ENCODE data around the gene MARCKSL1. TPM values are rescaled to one million over a fixed set of nuclear protein-coding genes. Genes with fewer than 3 reads are reported as not detected.

MARCKSL1 gene
- total RNA-seq, 1 experiment from 2014 or later, result 457 TPM

- Mint-ChIP-seq H3K9me3 (peaks cover 9 to 10% of the 10 kb centered on the region in 2 experiments), H3K4me1 (peaks cover 22 to 23% of the 10 kb centered on the region in 2 experiments), H3K27ac (no peak overlapping the region), H3K36me3 (ENCODE audit: insufficient read depth in 1 of 3, low read depth in 3 of 3) (peaks cover 6 to 19% (median 9%) of the 10 kb centered on the region in 3 experiments), H3K27me3 (ENCODE audit: low read depth) (peaks cover 51% of the 10 kb centered on the region), H3K4me3 (no peak overlapping the region; a peak in 1 of 5 replicates)
- H3K4me1 ChIP-seq (ENCODE audit: insufficient read depth, low read length), result no peaks in the 10 kb centered on the region
- no peak overlapping the region for H2AK5ac ChIP-seq (ENCODE audit: insufficient read length, low read length)
- H3T11ph ChIP-seq (ENCODE audit: low read length), result no peak overlapping the region
- H2BK120ac ChIP-seq (ENCODE audit: low read depth, low read length, poor library complexity, severe bottlenecking), result no peak overlapping the region
- no peak for TF ChIP-seq CTCF (conservative IDR thresholded peaks at IDR 0.05)
- H3K79me1 ChIP-seq (ENCODE audit: insufficient read depth, low read depth, low read length, poor library complexity, severe bottlenecking), result no peaks in the 10 kb centered on the region
- no peak overlapping the region for H2AFZ ChIP-seq (ENCODE audit: low read length)
- H3K79me2 ChIP-seq (ENCODE audit: insufficient read depth, low read length), result no peaks in the 10 kb centered on the region
- no peak overlapping the region for H4K5ac ChIP-seq (ENCODE audit: insufficient read length, low read depth, low read length)
- no peak overlapping the region for H4K8ac ChIP-seq (replicated peaks; ENCODE audit: insufficient read length, low read depth, low read length)
- no peak overlapping the region for H2BK5ac ChIP-seq (ENCODE audit: insufficient read length, low read length)
- H3K9ac ChIP-seq (ENCODE audit: extremely low read depth, insufficient read length, low read length), result no peak overlapping the region
- no peak overlapping the region for H4K91ac ChIP-seq (ENCODE audit: insufficient read length, low read depth, low read length)
- H3K4ac ChIP-seq (ENCODE audit: low read depth, low read length), result no peak overlapping the region
- no CpG with 5 or more reads among the region's 8 CpGs for WGBS (ENCODE audit: extremely low coverage, insufficient read length, low lambda C conversion rate)
- no peak overlapping the region for H2BK20ac ChIP-seq (ENCODE audit: low read depth, low read length, poor library complexity, severe bottlenecking)
- no peak overlapping the region for H3K23ac ChIP-seq (ENCODE audit: insufficient read length, low read depth, low read length)
- H3K14ac ChIP-seq (ENCODE audit: insufficient read depth, low read length), result no peak overlapping the region; the same call in 1 of the 2 replicates
- no peak overlapping the region for H3K27ac ChIP-seq (ENCODE audit: insufficient read length, low read depth, low read length)
- no peak overlapping the region for H3K4me2 ChIP-seq (ENCODE audit: insufficient read depth, insufficient read length, low read length)
- no peak overlapping the region for H2BK12ac ChIP-seq (ENCODE audit: insufficient read length, low read depth, low read length)
- no peak for DNase-seq
- no peak overlapping the region for H2BK15ac ChIP-seq (ENCODE audit: low read depth, low read length)
- H3K56ac ChIP-seq (ENCODE audit: insufficient read length, low read depth, low read length), result no peak overlapping the region
- H3K27me3 ChIP-seq (ENCODE audit: insufficient read depth, low read length), result peaks cover 3% of the 10 kb centered on the region; the same call in 1 of the 2 replicates
- H4K20me1 ChIP-seq (ENCODE audit: control insufficient read depth, insufficient read depth, insufficient read length), result no peaks in the 10 kb centered on the region
- no peaks in the 10 kb centered on the region for H3K9me3 ChIP-seq (ENCODE audit: control insufficient read depth, low read depth, low read length)
- no peak overlapping the region for H3K18ac ChIP-seq (ENCODE audit: insufficient read length, low read depth, low read length)
- peaks cover 7% of the 10 kb centered on the region for H3K23me2 ChIP-seq (ENCODE audit: insufficient read length, low read depth, low read length, poor library complexity, severe bottlenecking)
Measured at GRCh38 chr1:32349211-32349708, 13.2 kb upstream of the MARCKSL1 start.

Data from H9 (cell line).